Measurements from ENCODE around the gene NGF.

DNA sequence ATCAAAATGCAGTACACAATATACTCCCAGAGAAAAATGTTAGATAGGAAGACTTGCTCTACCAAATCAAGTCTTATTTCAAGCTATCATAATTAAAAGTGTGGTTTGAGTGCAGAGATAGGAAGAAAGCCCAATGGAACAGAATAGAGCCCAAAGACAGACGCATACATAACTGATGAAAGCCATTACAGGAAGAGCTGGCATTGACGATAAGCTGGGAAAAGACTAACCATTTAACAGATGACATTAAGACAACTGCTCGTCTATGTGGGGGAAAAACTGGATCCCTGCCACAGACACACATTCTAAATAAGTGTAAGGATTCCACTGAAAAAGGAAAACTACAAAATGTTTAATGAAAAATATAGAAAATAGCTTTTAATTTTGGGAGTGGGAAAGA, 85.5 kb downstream of the NGF start:
- TF ChIP-seq TAF1 (IDR thresholded peaks at IDR 0.05; ENCODE audit: borderline replicate concordance, insufficient read depth, low read length) (no peak), POLR2AphosphoS5 (IDR thresholded peaks at IDR 0.05; ENCODE audit: low read depth, low read length) (no peak)
- TF ChIP-seq, protein P1, sequence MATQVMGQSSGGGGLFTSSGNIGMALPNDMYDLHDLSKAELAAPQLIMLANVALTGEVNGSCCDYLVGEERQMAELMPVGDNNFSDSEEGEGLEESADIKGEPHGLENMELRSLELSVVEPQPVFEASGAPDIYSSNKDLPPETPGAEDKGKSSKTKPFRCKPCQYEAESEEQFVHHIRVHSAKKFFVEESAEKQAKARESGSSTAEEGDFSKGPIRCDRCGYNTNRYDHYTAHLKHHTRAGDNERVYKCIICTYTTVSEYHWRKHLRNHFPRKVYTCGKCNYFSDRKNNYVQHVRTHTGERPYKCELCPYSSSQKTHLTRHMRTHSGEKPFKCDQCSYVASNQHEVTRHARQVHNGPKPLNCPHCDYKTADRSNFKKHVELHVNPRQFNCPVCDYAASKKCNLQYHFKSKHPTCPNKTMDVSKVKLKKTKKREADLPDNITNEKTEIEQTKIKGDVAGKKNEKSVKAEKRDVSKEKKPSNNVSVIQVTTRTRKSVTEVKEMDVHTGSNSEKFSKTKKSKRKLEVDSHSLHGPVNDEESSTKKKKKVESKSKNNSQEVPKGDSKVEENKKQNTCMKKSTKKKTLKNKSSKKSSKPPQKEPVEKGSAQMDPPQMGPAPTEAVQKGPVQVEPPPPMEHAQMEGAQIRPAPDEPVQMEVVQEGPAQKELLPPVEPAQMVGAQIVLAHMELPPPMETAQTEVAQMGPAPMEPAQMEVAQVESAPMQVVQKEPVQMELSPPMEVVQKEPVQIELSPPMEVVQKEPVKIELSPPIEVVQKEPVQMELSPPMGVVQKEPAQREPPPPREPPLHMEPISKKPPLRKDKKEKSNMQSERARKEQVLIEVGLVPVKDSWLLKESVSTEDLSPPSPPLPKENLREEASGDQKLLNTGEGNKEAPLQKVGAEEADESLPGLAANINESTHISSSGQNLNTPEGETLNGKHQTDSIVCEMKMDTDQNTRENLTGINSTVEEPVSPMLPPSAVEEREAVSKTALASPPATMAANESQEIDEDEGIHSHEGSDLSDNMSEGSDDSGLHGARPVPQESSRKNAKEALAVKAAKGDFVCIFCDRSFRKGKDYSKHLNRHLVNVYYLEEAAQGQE (IDR thresholded peaks at IDR 0.05; ENCODE audit: insufficient read depth in 1 of 2, low read depth in 2 of 2, low read length in 2 of 2), result no peak

Measured in PFSK-1 (cell line).